ENCODE results near the gene WWOX. TPM values are rescaled to one million over a fixed set of nuclear protein-coding genes. Genes with fewer than 3 reads are reported as not detected.

WWOX gene
- total RNA-seq, 1 donor from 2014 or later = 16.1 TPM

GRCh38 chr16:78668393-78668792, 568.9 kb downstream of the WWOX start:
- intact Hi-C loops (cut with micrococcal nuclease) = no loop called here
- no peaks in the 10 kb centered on the region for H3K9me3 Mint-ChIP-seq
- no peak overlapping the region for H3K4me3 Mint-ChIP-seq
- H3K4me1 Mint-ChIP-seq = no peaks in the 10 kb centered on the region
- no peaks in the 10 kb centered on the region for H3K36me3 Mint-ChIP-seq (ENCODE audit: low read depth)
- H3K27me3 Mint-ChIP-seq = no peaks in the 10 kb centered on the region
- no peak overlapping the region for H3K27ac Mint-ChIP-seq
- DNase-seq = no peak

- Mint-ChIP-seq H3K9me3 (no peaks in the 10 kb centered on the region), H3K27me3 (no peaks in the 10 kb centered on the region), H3K36me3 (ENCODE audit: low read depth) (no peaks in the 10 kb centered on the region), H3K4me3 (no peak overlapping the region), H3K4me1 (no peaks in the 10 kb centered on the region), H3K27ac (no peak overlapping the region)
- intact Hi-C loops (cut with micrococcal nuclease) = no loop called here
- no peak for DNase-seq
Observed at GRCh38 chr16:78669994-78670393, 570.5 kb downstream of the WWOX start.

DNA sequence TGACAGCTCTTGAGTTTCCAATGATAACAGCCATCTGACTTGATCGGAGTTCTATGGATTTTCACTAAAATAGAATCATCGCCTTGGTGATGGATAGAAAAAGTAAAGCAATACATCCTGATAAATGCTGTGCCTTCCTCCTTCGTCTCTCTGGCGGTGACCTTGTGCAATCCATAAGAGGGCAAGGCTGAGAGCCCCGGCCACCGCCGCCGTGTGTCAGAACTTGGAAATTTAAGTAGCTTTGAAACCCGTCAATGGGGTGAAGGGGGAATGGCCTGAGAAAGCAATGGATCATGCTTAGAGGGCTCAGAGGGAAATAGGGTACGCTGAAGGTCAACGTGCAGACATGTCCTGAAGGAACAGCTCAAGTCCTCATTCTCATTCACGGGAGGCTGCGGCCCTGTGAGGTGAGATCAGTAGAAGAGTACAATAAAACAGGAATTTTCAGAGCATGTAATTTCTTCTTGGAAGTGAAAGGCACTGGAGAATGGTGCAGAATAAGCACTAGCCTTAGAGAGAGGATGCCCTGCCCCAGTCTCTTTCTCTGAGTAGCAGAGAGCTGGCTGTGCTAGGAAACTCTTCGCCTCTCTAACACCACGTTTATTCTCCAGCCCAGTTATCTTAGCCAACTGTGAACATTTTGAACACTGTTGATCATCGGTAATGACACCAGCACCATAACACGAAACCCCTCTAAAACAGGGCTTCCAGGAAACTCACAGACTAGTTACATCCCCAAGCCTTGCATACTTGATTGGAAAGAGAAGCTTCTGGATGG, 573.5 kb downstream of the WWOX start:
- Mint-ChIP-seq H3K36me3 (ENCODE audit: low read depth) (no peaks in the 10 kb centered on the region), H3K4me3 (no peak overlapping the region), H3K27ac (no peak overlapping the region), H3K27me3 (no peaks in the 10 kb centered on the region), H3K4me1 (no peaks in the 10 kb centered on the region), H3K9me3 (no peaks in the 10 kb centered on the region)
- intact Hi-C loops (cut with micrococcal nuclease) = no loop called here
- DNase-seq = no peak

GRCh38 chr16:78673884-78674283, 574.4 kb downstream of the WWOX start:
- no peaks in the 10 kb centered on the region for H3K9me3 Mint-ChIP-seq
- intact Hi-C loops (cut with micrococcal nuclease) = no loop called here
- H3K4me3 Mint-ChIP-seq = no peak overlapping the region
- no peaks in the 10 kb centered on the region for H3K36me3 Mint-ChIP-seq (ENCODE audit: low read depth)
- no peak for DNase-seq
- no peak overlapping the region for H3K27ac Mint-ChIP-seq
- H3K27me3 Mint-ChIP-seq = no peaks in the 10 kb centered on the region
- no peaks in the 10 kb centered on the region for H3K4me1 Mint-ChIP-seq

- no peak for DNase-seq
- no peak overlapping the region for H3K27ac Mint-ChIP-seq
- intact Hi-C loops (cut with micrococcal nuclease) = no loop called here
- no peaks in the 10 kb centered on the region for H3K27me3 Mint-ChIP-seq
- H3K4me3 Mint-ChIP-seq = no peak overlapping the region
- no peaks in the 10 kb centered on the region for H3K9me3 Mint-ChIP-seq
- H3K36me3 Mint-ChIP-seq (ENCODE audit: low read depth) = no peaks in the 10 kb centered on the region
- no peaks in the 10 kb centered on the region for H3K4me1 Mint-ChIP-seq
Observed at GRCh38 chr16:78675312-78675711, 575.9 kb downstream of the WWOX start.

DNA sequence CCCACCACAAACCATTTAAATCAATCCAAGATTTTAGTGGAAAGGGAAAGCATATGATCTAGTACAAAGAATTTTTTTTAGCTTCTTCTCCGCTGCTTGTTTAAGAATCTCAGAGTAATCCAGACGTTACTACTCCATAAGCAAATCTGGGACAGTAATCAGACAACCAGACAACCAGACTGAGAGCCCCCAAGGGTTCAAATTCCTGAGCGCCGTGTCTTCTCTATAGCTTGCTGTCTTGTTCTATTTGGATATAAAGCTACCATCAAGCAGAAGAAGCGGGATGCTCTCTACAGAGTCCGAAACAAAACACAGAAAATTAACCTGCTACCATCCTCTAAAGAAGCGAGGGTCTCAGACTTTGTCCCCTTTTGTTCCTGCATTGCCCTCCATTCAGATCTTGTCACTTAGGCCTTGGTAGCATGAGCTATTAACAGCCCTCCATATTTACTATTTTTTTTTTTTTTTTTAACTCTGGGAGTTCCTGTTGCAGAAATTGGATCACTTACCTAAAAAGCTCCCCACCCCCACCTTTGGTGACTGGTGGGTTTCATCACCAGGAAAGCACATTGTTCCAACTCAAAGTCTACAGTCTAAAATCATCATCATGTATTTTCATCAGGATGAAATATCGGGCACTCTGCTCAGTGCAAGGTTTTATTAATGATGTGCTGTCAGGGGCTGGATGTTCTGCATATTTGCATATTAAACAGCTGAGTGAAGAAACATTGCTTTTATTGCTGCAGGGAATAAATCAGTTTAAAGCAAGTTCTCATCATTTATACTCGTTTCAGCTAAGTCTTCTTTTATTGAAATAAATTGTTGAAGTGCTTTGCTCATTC, 576.7 kb downstream of the WWOX start:
- Mint-ChIP-seq H3K9me3 (no peaks in the 10 kb centered on the region), H3K36me3 (ENCODE audit: low read depth) (no peaks in the 10 kb centered on the region), H3K4me1 (no peaks in the 10 kb centered on the region), H3K27me3 (no peaks in the 10 kb centered on the region), H3K27ac (no peak overlapping the region), H3K4me3 (no peak overlapping the region)
- intact Hi-C loops (cut with micrococcal nuclease) = no loop called here
- no peak for DNase-seq

GRCh38 chr16:78677181-78677731, 577.8 kb downstream of the WWOX start:
- Mint-ChIP-seq H3K36me3 (ENCODE audit: low read depth) (no peaks in the 10 kb centered on the region), H3K4me3 (no peak overlapping the region), H3K27ac (no peak overlapping the region), H3K27me3 (no peaks in the 10 kb centered on the region), H3K9me3 (no peaks in the 10 kb centered on the region), H3K4me1 (no peaks in the 10 kb centered on the region)
- intact Hi-C loops (cut with micrococcal nuclease) = no loop called here
- DNase-seq = no peak

DNA sequence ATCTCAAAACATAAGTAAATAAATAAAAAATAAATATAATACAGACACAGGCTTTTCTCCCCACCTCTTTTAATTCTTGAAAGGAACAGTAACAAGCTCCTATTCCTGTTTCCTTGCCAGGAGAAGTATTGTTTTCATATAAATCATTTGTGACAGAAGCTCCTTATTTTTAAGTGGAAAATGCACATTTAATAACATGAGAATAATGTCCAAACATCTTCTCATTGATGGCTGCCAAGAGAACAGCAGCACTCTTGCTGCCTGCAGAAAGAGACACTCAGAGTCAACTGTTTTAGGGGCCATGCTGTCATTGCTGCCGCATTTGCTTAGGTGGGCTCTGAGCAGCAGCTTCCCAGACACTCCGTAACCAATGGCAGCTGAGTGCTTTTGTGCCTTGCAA, 580.1 kb downstream of the WWOX start:
- no peak for DNase-seq
- H3K36me3 Mint-ChIP-seq (ENCODE audit: low read depth) = no peaks in the 10 kb centered on the region
- H3K4me1 Mint-ChIP-seq = no peaks in the 10 kb centered on the region
- H3K27ac Mint-ChIP-seq = no peak overlapping the region
- intact Hi-C loops (cut with micrococcal nuclease) = no loop called here
- no peaks in the 10 kb centered on the region for H3K9me3 Mint-ChIP-seq
- H3K27me3 Mint-ChIP-seq = no peaks in the 10 kb centered on the region
- no peak overlapping the region for H3K4me3 Mint-ChIP-seq

- H3K27me3 Mint-ChIP-seq = no peaks in the 10 kb centered on the region
- H3K9me3 Mint-ChIP-seq = no peaks in the 10 kb centered on the region
- H3K36me3 Mint-ChIP-seq (ENCODE audit: low read depth) = no peaks in the 10 kb centered on the region
- intact Hi-C loops (cut with micrococcal nuclease) = no loop called here
- no peak overlapping the region for H3K4me3 Mint-ChIP-seq
- no peak for DNase-seq
- H3K4me1 Mint-ChIP-seq = no peaks in the 10 kb centered on the region
- H3K27ac Mint-ChIP-seq = no peak overlapping the region
Observed at GRCh38 chr16:78681743-78682142, 582.3 kb downstream of the WWOX start.

DNA sequence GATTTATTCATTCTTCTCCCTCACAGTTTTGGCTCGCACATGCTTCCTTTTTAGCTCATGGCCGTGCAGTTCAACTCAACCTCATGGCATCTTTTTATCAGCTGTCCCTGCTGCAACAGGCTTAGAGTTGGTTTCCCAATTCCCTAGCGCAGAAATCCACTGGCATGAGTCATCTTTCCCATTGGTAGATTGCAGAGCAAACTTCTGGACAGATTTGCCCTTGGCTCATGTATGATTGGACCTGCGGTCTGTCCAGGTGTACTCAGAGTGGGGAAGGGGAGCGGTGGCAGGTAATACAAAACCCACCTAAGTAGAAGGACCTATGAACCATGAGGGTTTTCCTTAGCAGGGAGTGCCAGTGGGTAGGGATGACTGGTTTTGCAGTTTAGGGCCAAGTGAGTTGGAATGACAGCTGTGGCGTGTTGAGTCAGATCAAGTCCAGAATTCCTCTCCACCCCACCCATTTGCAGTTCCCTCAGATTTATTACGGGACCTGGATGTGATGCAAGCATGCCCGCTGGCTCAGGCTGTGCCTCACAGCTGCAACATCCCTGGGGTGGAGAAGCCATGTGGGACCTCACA, 584.7 kb downstream of the WWOX start:
- Mint-ChIP-seq H3K9me3 (no peaks in the 10 kb centered on the region), H3K4me3 (no peak overlapping the region), H3K36me3 (ENCODE audit: low read depth) (no peaks in the 10 kb centered on the region), H3K4me1 (no peaks in the 10 kb centered on the region), H3K27me3 (no peaks in the 10 kb centered on the region), H3K27ac (no peak overlapping the region)
- intact Hi-C loops (cut with micrococcal nuclease) = no loop called here
- no peak for DNase-seq

DNA sequence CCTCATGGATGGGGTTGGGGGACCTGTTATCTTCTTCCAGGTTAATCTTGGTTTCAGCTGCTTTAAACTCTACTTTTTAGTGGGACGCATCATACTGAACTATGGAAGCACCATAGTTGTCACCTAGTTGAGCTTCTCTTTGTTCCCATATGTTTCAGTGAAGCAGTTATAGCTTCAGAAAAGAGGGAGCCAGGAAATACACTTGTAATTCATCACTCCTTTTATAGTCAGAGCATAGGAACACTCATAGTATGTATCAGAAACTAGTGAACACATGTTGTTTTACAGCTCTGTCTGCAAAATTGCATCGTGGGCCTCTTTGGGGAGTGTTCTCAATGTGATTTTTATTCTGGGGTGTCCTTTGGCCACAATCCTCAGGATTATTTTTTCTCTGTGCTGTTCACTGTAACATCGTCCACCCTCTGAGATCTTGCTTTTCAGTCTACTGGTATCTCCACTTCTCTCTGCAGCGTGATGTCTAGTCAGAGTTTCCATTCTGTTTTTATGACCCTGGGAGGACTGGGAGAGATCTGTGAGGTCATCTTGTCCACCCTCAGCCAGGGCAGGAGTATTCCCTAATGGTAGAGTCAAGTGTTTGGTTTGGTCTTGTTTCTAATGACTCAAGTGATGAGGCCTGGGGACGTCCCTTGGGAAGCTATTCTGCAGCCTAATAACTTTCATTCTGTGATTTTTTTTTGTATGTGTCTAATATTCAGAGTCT, 585.4 kb downstream of the WWOX start:
- no peaks in the 10 kb centered on the region for H3K36me3 Mint-ChIP-seq (ENCODE audit: low read depth)
- no peaks in the 10 kb centered on the region for H3K4me1 Mint-ChIP-seq

GRCh38 chr16:78686601-78687000, 587.1 kb downstream of the WWOX start:
- intact Hi-C loops (cut with micrococcal nuclease) = no loop called here
- Mint-ChIP-seq H3K4me1 (no peaks in the 10 kb centered on the region), H3K36me3 (ENCODE audit: low read depth) (no peaks in the 10 kb centered on the region), H3K9me3 (no peaks in the 10 kb centered on the region), H3K27me3 (no peaks in the 10 kb centered on the region), H3K27ac (no peak overlapping the region), H3K4me3 (no peak overlapping the region)
- DNase-seq = no peak

More for the DNA sequence above, 585.4 kb downstream of the WWOX start:
- intact Hi-C loops (cut with micrococcal nuclease) = no loop called here
- no peaks in the 10 kb centered on the region for H3K27me3 Mint-ChIP-seq
- H3K9me3 Mint-ChIP-seq = no peaks in the 10 kb centered on the region
- no peak for DNase-seq
- no peak overlapping the region for H3K4me3 Mint-ChIP-seq
- H3K27ac Mint-ChIP-seq = no peak overlapping the region

GRCh38 chr16:78689028-78689427, 589.6 kb downstream of the WWOX start:
- Mint-ChIP-seq H3K4me1 (no peaks in the 10 kb centered on the region), H3K9me3 (no peaks in the 10 kb centered on the region), H3K4me3 (no peak overlapping the region), H3K36me3 (ENCODE audit: low read depth) (no peaks in the 10 kb centered on the region), H3K27ac (no peak overlapping the region), H3K27me3 (no peaks in the 10 kb centered on the region)
- no peak for DNase-seq
- intact Hi-C loops (cut with micrococcal nuclease) = no loop called here
